Heart right ventricle (tissue), 16 donors: ENCODE data around the gene CRB2. TPM values are rescaled to one million over a fixed set of nuclear protein-coding genes. Genes with fewer than 3 reads are reported as not detected.

ENCODE experiments used
- ATAC-seq, 8 donors: fragments of 200-7000 bp; cut with Tn5 transposase; one replicate each; pipeline ENCODE4 v1.9.1; 2020; ENCODE audit warnings: mild to moderate bottlenecking in 8 of 8, moderate library complexity in 8 of 8, moderate number of reproducible peaks in 1 of 8
- DNase-seq, 2 donors: peaks; one replicate each; pipeline ENCODE4 v3.0.0-alpha.2; 2020
- H3K27ac ChIP-seq, 10 donors: fragments of 200-600 bp; sonication (generic) in 2 of 10; one replicate each; pipeline versions ENCODE4 v1.5.0 to v1.8.0; 2020 to 2022; ENCODE audit warnings: mild to moderate bottlenecking in 3 of 10
- H3K27me3 ChIP-seq, 7 donors: fragments of 200-600 bp; one replicate each; pipeline ENCODE4 v1.8.0; 2021 to 2022; ENCODE audit warnings: mild to moderate bottlenecking in 2 of 7
- H3K36me3 ChIP-seq, 9 donors: fragments of 200-600 bp; sonication (generic) in 1 of 9; one replicate each; pipeline versions ENCODE4 v1.5.0 to v1.8.0; 2020 to 2022; ENCODE audit warnings: mild to moderate bottlenecking in 2 of 9
- H3K4me1 ChIP-seq, 9 donors: fragments of 200-600 bp; sonication (generic) in 1 of 9; one replicate each; pipeline versions ENCODE4 v1.5.0 to v1.8.0; 2020 to 2022; ENCODE audit warnings: mild to moderate bottlenecking in 4 of 9
- H3K4me3 ChIP-seq, 10 donors: fragments of 200-600 bp; sonication (generic) in 2 of 10; one replicate each; pipeline versions ENCODE4 v1.5.0 to v1.8.0; 2020 to 2022; ENCODE audit warnings: mild to moderate bottlenecking in 7 of 10, moderate library complexity in 2 of 10
- H3K9me3 ChIP-seq, 11 donors: fragments of 200-600 bp in 10 of 11; sonication (generic) in 2 of 11; one replicate each; pipeline versions ENCODE4 v1.5.0 to v1.8.0; 2013 to 2022; ENCODE audit warnings: mild to moderate bottlenecking in 2 of 11, control low read depth in 1 of 11, moderate library complexity in 1 of 11
- WGBS, 2 donors: extraction: QIAGEN DNeasy Blood & Tissue Kit; methylation state at CpG; one replicate each; pipeline ENCODE4 v1.1.7; 2013; ENCODE audit warnings: inconsistent platforms in 1 of 2; 5-methylcytosine and 5-hydroxymethylcytosine counted together
- intact Hi-C, 10 donors: fragments of 100-400 bp; cut with DNase I; formaldehyde crosslinking; loops; one replicate each; pipeline versions ENCODE4 v1.11.1 to v1.14.2; 2022
- polyA plus RNA-seq, 2 donors: library from polyadenylated mRNA; stranded (reverse); fragments of 200-250 nt; gene quantifications; one replicate each; pipeline ENCODE4 v1.2.3, GENCODE V29; 2013
- total RNA-seq, 10 donors: library from RNA; stranded (reverse); fragmentation: NEBNext Ultra II Directional in 3 of 10; extraction: Animal tissue kit (Norgen Biotek cat#: 25700) in 3 of 10; gene quantifications; one replicate each; pipeline versions ENCODE4 v1.2.1 to v1.2.4, GENCODE V29; 2021 to 2023
- TF ChIP-seq, protein P1 (sequence below), 9 donors: fragments of 200-600 bp; sonication (generic) in 2 of 9; IDR thresholded peaks; one replicate each; pipeline versions ENCODE4 v1.5.0 to v1.8.0; 2021 to 2022; ENCODE audit warnings: antibody characterized with exemption in 9 of 9, mild to moderate bottlenecking in 5 of 9, moderate library complexity in 1 of 9
- donor health status: Arrhythmogenic right ventricular cardiomyopathy.
- donor health status: ischemic (EF 13 %, LVEDD 7.1; RV severe dilation, severe dysfunction).
- donor health status: healthy with polysubstance abuse.
- donor health status: DM: no; HTN: yes; CAD: no.
- donor health status: DM: no; HTN: no; CAD: no.
- donor health status: ischemic (EF 25% LVEDD 6.9; RV normal size, moderate dysfunction).
- donor health status: ischemic (EF 25% LVEDD 5.7; RV mildly dilated, moderate dysfunction).
- donor health status: healthy.
- donor health status: DM: yes; HTN: yes; CAD: no.
- donor health status: Ischemic cardiomyopathy.
- donor health status: ischemic (EF 35%, LVEDD 5.7; RV mildly dilated, moderate dysfunction).
- donor health status: nonischemic (EF 11% LVEDD 7.7; RV severe dilation, severe dysfunction).
- donor health status: DM: yes; HTN: yes; CAD: no.
- donor health status: PGD.
- donor health status: ischemic (EF 29% LVEDD 5.4; RV normal size, mild dysfunction).
- donor health status: nonischemic (EF 23%, LVEDD 6.1; RV moderate dilation, normal function).

Gene CRB2
- total and polyA plus RNA-seq, 12 donors = 0.01 to 0.24 (median 0.09) TPM; not detected in 9

DNA sequence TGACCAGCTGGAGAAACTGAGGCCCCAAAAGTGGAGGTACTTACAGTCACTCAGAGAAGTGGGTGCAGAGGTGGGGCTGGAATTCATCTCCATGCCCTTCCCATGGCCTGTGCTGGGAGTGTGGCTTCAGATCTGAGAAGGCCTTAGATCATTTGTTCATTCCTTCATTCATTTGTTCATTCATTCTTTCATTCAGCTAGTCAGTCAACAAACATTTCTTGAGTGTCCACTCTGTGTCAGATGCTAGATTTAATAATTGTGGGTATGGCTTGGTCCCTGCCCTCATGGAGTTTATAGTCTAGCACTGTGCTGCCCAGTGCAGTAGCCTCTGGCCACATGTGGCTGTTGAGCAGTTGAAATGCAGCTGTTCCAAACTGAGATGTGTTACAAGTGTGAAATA, 19.0 kb upstream of the CRB2 start:
- ATAC-seq = no peak
- intact Hi-C loops = no loop called here
- H3K36me3 ChIP-seq = no peaks in the 10 kb centered on the region

DNA sequence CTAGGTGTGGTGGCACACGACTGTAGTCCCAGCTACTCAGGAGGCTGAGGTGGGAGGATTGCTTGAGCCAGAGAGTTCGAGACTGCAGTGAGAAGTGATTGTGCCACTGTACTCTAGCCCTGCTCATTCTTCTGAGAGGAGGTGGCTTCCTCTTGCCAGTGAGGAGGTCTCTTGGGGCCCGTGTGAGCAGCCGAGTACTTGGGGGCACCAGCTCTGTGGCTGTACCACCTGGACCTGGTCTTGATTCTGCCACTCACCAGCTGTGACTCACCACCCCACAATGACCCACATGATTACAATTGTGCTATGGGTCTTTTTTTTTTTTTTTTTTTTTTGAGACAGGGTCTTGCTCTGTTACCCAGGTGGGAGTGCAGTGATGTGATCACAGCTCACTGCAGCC, 18.0 kb upstream of the CRB2 start:
- TF ChIP-seq, protein P1, sequence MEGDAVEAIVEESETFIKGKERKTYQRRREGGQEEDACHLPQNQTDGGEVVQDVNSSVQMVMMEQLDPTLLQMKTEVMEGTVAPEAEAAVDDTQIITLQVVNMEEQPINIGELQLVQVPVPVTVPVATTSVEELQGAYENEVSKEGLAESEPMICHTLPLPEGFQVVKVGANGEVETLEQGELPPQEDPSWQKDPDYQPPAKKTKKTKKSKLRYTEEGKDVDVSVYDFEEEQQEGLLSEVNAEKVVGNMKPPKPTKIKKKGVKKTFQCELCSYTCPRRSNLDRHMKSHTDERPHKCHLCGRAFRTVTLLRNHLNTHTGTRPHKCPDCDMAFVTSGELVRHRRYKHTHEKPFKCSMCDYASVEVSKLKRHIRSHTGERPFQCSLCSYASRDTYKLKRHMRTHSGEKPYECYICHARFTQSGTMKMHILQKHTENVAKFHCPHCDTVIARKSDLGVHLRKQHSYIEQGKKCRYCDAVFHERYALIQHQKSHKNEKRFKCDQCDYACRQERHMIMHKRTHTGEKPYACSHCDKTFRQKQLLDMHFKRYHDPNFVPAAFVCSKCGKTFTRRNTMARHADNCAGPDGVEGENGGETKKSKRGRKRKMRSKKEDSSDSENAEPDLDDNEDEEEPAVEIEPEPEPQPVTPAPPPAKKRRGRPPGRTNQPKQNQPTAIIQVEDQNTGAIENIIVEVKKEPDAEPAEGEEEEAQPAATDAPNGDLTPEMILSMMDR (IDR thresholded peaks at IDR 0.05) = no peak
- no peak for DNase-seq
- no peak overlapping the region for H3K4me3 ChIP-seq
- WGBS, 2 donors = 70 to 76% methylated on average over 4 of the region's 4 CpGs
- no peaks in the 10 kb centered on the region for H3K27me3 ChIP-seq
- H3K9me3 ChIP-seq = no peaks in the 10 kb centered on the region
- H3K4me1 ChIP-seq = peaks cover 2 to 35% (median 21%) of the 10 kb centered on the region in 9 donors
- no peak for ATAC-seq
- no peak overlapping the region for H3K27ac ChIP-seq
- H3K36me3 ChIP-seq = no peaks in the 10 kb centered on the region
- intact Hi-C loops = loop anchor here in 1 of 10 donors (2.0 kb wide), 1 partner anchor 69 kb away; the partner anchor contains the start of gene STRBP

More for the DNA sequence above, 19.0 kb upstream of the CRB2 start:
- Histone ChIP-seq H3K4me1 (peaks cover 2 to 35% (median 21%) of the 10 kb centered on the region in 9 donors), H3K27me3 (no peaks in the 10 kb centered on the region), H3K9me3 (no peaks in the 10 kb centered on the region), H3K4me3 (no peak overlapping the region), H3K27ac (no peak overlapping the region)
- no peak for DNase-seq
- TF ChIP-seq, protein P1 (IDR thresholded peaks at IDR 0.05) = no peak

DNA sequence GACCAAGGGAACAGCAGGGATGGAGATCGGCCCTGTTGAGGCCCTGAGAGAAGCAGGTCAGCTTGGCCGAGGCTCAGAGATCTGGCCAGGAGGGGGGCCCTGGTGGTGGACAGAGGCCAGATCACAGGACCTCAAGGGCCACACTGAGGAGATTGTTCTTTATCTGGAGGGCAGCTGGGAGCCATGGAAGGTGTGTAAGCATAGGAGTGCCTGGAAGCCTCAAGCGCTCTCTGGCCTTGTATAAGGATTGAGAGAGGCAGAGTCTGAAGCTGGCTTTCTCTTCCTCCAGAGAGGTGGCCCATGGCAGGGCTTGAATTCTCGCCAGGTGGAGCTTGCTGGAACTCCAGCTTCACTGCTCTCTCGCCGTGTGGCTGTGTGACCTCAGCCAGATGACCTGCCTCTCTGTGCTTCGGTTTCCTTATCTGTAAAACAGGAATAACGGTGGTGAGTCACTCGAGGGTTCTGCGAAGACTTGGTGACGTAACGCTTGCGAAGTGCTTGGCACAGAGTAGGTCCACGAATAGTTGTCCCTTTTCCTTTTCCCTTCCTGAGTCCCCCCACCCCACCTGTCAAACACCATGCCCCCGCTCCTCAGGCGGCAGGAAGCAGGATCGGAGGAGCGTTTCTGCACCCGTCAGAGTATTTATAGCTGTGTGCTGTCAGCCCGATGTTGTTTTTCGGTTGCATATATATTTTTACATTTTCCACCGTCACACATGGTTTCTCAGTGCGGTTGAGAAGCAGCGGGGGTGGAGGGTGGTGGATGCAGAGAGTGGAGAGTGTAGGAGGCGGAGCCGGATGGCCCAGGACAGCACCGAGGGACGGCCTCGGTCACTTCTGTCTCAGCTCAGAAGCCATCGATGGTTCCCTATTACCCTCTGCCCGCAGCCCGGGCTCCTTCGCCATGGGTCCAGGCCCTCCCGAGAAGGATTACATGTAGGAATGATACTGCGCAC, 17.0 kb upstream of the CRB2 start:
- intact Hi-C loops = loop anchor here in 1 of 10 donors (2.0 kb wide), 1 partner anchor 70 kb away; the partner anchor contains the start of gene STRBP

More for the DNA sequence above, 17.0 kb upstream of the CRB2 start:
- ATAC-seq (peak; percentile 61 to 84 (median 79)), DNase-seq (peak; percentile 34 to 43)
- Histone ChIP-seq H3K4me1 (peaks cover 2 to 36% (median 21%) of the 10 kb centered on the region in 9 donors), H3K27me3 (no peaks in the 10 kb centered on the region), H3K4me3 (peak overlapping the region in 9 of 10 donors; percentile 25 to 53 (median 44)), H3K36me3 (no peaks in the 10 kb centered on the region), H3K27ac (peak overlapping the region; percentile 9 to 84 (median 74)), H3K9me3 (no peaks in the 10 kb centered on the region)
- TF ChIP-seq, protein P1 (IDR thresholded peaks at IDR 0.05) = no peak
- 21 to 23% methylated on average over 35 of the region's 35 CpGs for WGBS, 2 donors
